NCI-H146 treated with DMSO at 0.1 percent for 48 hours (cell line): ENCODE measurements around the gene POPDC2.

Experiments
- DNase-seq: peaks from one replicate; lab custom pipeline; 2025; ENCODE audit not compliant: unreplicated experiment; lab: John Stamatoyannopoulos, UW

POPDC2 gene

DNA sequence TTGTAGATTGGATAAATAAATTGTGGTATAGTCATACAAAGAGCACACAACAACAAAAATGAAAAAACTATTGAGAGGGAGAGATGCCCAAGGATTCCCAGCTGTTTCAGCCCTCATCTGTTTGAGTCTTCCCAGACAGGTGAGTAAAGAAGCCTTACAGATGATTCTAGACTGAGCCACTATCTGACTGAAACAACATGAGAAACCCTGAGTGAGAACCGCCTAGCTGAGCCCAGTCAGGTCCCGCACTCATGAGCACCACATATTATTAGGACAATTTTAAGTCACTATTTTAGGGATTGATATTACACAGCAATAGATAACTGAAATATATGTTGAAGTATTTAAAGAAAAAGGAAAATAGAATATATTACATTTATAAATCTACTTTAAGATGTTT, 19.0 kb downstream of the POPDC2 start:
- no peak for DNase-seq

DNA sequence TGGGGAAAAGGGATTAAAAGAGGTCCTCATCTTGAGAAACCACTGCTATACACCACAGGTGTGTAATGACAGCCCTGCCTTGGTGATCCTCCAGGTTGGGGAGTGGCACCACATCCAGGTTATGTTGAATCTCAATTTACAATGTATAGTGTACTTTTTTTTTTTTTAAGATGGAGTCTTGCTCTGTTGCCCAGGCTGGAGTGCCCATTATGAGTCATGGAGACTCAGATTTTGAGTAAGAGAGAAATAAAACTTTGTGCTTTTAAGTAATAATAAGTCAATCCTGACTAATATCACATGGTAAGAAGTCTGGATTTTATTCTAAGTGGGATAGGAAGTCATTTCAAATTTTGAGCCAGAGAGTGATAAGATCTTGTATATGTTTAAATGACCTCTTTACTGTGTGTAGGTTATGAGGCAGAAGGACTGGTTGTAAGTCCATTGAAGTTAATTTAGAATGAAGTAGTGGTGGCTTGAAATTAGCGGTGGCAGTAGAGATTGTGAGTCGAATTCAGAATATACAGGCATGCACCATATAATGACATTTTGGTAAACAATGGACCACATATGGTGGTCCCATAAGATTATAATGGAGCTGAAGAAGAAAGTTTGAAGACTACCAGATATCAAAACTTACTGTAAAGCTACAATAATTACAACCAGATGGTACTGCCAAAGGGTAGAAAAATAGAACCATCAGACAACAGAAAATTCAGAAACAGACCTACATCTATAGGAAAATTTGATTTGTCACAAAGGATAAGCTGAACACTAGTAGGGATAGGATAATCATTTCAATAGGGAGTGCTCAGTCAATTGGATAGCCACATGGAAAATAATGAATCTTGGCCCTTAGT, 20.7 kb downstream of the POPDC2 start:
- DNase-seq: no peak

DNA sequence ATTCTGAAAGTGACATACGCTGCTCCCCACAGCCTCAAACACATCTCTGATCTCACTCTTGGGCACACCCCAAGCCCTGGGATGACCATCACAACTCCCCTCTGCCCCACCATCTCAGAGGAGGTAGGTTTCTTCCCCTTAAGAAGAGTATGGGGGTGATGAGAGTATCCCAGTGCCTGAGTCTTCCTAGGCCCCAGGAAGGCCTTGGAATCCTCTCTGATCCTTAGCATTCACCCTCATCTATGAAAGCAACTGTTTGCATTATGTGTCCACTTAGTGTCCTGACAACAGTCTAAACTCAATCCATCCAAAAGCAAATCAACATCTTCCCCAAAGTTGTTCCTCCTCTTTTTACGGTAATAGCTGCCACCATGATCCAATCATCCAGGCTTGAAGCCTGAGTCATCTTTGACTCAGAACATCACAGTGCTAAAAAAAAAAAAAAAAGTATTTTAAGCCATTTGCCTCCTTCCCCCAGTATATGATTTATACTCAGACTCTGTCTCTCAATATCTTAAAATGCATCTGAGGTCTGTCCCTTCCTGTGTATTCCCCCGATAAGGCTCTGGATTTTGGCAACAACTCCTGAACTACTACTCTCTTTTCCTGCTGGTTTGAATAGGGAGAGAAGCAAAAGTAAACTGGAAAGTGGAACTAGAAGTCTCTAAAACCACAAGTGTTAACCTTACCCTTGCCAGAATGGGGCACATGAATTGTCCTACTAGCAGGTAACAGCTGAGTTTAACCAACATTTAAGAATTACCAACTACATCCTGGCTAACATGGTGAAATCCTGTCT, 22.5 kb downstream of the POPDC2 start:
- no peak for DNase-seq

DNA sequence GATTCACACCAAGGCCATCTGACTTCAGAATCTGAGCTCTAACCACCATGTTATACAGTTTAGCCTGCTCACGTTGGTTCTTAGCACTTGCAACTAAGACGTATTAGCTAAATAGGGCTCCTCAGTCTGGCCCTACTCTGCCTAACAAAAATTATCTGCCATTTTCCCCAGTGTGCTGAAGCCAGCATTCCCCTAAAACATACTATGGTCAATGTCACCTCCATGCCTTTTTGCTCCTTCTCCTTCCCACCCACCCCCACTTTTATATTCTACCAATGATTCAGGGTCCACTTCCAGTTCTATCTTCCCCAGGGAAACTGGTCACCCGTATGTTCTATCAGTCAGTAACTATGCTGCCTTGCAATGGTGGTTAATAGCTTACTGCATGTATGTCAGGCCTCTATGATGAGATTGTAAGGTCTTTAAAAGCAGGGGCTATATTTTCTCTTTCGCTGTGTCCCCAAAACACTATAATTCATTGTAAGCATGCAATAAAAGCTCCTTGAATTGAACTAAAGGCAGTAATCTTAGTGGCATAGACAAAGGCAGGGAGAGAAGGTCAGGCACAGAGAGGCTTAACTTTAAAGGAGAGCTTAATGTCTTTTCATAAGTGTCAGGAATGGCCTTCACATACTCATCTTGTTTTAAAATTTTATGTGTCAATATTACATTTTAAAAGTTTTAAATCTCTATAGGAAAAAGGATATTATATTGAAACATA, 23.3 kb downstream of the POPDC2 start:
- no peak for DNase-seq

DNA sequence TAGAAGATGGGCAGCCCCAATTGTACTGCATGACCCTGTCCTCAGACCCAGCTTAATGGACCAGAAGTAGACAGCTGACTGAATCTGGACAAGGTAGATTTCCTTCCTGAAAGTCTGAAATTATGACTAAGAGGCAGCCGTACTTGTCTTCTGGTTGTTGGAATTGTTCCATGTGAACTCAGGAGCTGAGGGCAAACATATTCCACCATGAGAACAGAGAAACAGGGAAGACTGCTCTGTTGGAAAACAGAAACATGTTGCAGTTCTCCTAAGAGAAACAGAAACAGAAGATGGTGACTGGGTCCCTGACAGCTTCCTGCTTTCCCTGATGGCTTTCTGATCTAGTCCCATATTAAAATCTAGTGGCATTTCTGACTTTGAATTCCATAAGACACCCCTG, 24.1 kb downstream of the POPDC2 start:
- no peak for DNase-seq

DNA sequence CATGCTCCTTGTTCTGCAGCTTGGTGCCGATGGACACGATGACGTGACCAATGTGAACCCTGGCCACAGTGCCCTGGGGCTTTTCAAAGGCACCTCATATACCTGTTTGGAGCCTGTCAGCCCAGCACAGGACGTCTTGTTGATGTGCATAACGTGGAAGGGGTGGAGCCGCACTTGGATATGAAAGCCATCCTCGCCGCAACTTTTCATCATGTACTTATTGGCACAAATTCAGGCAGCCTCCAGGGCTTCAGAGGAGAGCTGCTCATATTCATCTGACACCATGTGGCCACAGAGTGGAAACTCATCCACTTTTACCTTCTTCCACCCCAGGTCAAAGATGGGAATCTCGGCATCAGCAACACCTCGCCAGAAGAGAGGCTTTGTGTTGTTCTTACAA, 24.7 kb downstream of the POPDC2 start:
- no peak for DNase-seq

DNA sequence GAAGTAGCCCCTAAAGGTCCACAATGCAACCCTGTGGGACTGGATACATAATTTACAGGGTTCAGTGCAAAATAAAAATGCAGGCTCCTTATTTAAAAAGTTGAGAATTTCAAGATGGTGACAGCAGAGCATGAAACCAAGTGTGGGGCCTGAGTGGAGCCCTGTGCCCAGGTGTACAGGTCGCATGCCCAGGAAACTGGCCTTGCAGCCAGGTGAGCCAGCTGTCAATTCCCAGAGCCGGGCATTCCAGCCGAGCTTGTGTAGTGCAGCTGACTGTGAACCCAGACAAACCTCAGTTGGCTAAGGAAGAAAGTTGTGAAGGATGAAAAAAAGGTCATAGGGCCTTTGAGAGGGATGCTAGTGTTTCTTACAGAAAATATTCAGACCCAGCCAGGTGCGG, 27.6 kb downstream of the POPDC2 start:
- DNase-seq: no peak

DNA sequence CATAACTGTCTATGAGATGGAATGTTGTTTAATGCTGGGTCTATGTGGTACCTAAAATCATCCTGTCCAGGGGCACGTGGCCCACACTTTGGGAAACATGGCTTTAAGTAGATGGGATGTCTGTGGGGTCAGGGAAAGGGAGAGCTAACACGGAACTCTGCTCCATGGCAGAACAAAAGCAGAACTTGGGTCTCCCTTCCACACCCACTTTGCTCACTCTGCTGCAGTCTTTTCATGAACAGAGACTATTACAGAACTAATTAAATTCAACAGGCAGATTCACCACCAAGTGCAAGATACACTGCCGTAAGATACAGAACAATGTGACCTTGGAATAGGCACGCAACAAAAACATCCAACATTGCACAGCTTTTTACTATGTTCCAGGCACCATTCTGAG, 28.2 kb downstream of the POPDC2 start:
- DNase-seq: no peak

DNA sequence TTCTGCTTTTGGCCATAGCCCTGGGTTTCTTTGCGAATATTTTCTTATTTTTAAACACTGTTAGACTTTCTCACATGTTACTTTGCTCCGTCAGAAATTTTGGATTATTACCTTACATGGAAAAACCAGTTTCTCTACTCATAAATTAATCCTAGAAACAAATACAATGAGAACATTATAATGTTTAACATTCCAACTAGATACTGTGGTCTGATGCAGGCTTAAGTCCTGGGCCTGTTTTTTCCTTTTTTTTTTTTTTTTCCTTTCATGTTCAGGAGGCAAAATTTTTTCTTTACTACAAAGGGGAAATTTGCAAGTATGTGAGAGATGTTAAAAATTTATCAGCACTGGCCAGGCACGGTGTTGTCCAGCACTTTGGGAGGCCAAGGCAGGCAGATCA, 28.9 kb downstream of the POPDC2 start:
- no peak for DNase-seq

DNA sequence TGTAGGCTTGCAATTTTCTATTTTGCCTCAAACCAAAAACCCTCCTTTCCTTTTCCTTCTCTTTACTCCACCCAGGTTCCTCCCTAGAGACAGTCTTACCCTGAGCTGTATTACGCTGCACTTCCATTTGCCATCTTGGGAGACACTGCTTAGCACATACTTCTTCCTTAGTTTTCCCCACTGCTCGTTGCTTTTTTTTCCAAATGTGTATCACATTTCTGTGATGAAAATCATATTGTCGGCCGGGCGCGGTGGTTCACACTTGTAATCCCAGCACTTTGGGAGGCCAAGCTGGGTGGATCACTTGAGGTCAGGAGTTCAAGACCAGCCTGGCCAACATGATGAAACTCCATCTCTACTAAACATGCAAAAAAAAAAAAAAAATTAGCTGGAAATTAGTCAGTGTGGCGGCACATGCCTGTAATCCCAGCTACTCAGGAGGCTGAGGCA, 29.5 kb downstream of the POPDC2 start:
- no peak for DNase-seq

DNA sequence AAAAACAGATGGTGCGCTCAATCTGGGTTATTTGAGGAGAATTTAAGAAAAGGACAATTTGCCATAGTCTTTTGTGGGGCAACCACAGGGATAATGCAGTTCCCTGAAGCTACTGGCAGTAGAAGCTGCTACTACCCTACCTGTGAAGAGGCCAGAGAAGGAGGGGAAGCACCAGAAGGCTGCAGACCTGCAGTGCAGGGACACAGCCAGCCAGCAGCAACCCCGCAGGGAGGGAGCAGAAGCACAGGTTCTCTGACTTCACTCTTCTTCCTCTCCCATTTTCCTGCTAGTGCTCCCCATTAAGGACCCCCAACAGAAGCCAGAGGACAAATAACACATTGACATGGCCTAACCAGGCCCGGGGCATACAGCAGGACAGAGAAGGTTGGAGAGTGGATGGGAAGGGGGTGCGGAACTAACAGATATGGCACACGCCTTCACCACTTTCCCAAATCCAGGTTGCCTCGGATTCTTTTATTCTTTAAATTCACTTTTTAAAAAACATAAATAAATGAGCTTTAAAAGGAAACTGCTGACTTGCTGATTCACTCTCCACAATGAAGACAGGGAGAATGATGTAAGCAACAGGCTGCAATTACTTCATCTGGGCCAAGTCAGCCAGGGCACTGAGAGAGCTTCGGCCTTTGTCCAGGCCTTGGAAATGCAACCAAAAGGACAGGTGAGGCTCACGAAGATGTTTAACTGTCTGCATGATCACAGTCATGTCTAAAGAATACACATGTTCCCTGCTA, 30.1 kb downstream of the POPDC2 start:
- no peak for DNase-seq

DNA sequence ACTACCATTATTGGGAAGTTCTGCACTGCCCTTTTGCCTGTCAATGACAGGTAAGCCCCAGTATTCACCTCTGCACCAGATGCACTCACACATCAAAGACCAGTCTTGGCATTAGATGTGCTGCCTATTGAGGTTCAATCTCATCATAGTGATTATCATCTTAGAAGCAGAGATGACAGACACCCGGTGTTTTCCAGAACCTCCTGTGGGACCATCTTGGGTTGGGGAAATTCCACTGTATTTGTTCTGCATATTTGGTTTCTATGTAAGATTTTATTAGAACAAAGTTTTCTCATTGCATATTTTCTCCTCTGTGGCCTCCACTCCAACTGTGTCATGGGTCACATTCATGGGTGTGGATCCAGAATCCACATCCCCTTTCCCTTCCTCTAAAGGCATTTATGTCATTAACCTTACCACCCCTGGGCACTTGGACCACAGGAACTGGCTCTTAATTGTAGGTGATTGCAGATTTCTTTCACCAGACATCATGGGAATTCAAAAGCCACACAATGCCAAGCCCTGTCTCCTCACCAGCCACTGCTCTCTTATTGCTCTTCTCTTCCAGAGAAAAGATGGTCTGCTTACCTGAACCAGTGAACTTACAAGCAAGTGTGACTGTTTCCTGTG, 31.5 kb downstream of the POPDC2 start:
- no peak for DNase-seq

DNA sequence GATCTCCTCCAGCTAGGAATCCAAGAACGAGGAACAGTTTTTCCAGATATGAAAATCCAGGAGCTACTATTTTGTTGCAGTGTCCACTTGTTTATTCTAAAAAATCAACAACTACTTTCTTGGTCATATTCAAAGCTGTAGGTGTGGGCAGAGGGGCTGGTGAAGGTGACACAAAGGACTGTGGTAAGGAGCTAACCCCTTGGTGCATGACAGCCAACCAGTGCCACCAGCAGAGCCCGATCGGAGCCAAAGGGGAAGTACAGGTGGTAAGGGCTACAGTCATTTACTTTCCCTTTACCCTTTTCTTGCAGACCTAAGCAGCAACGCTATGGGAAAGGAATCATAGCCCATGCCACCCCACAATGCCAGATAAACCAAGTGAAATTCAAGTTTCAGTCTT, 32.0 kb downstream of the POPDC2 start:
- DNase-seq: no peak

DNA sequence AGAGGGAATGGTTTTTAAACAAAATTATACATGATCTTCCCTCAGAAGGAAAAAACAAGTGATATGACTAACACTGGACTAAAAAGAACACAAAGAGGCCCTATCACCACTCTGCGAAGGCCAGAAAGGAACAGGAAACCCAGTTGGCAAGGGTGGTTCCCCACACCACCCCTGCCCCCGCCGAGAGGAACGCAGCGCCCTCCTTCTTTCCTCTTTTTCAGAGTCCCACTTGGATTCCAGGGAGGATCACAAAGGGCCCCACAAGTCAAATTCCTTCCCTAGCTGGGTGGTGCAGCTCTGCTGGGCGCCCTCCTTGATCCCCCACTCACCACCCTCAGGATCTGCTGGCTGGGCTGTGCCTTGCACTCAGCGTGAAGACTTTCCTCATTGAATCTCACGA, 32.9 kb downstream of the POPDC2 start:
- DNase-seq: no peak

DNA sequence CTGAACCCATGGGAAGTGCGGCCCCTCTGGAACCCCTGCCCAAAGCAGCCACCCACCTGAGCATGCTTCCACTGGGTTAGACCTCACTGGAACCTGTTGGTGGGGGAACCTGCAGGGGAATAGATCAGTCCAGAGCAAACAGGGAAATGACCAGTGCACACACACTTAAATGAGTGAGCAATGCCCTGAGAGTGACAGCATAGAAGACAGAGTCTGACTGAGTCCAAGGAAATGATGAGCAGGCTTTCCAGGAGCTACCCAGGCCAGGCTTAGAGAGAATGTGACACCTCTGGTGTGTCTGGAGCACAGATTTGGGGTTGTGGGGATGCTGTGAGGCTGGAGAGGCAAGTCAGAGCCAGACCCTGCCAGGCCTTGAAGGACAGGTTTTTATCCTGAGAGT, 34.2 kb downstream of the POPDC2 start:
- no peak for DNase-seq

DNA sequence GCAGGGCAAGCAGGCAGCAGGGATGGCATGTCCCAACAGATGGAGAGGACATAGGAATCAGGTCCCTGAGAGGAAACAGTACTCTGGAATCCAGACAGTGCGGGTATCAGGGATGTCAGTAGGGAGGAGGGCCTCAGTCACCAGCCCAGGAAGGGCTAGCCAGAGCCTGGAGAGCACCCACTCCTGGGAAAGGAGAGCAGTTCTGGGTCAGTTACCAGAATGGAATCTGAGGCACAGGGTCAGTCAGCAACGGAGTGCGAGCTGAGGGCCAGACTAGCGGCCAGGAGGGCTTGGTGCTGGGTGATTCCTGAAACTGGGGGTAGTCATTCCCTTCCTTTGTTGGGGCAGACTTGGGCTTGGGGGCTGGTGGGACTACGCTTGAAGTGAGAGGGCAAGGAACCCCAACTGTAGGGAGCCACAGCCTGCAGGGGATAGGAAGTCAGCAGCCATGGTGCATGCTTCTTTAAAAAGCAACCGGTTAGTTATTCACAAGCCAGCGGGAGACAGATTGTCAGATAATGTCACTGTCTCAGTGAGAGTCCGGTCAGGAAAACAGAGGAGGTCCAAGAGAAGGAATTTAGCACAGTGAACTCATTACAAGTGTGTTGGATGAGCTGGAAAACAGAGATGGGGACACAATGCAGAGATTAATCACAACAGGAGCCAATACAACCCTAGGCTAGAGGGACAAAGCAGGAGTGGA, 34.8 kb downstream of the POPDC2 start:
- no peak for DNase-seq

DNA sequence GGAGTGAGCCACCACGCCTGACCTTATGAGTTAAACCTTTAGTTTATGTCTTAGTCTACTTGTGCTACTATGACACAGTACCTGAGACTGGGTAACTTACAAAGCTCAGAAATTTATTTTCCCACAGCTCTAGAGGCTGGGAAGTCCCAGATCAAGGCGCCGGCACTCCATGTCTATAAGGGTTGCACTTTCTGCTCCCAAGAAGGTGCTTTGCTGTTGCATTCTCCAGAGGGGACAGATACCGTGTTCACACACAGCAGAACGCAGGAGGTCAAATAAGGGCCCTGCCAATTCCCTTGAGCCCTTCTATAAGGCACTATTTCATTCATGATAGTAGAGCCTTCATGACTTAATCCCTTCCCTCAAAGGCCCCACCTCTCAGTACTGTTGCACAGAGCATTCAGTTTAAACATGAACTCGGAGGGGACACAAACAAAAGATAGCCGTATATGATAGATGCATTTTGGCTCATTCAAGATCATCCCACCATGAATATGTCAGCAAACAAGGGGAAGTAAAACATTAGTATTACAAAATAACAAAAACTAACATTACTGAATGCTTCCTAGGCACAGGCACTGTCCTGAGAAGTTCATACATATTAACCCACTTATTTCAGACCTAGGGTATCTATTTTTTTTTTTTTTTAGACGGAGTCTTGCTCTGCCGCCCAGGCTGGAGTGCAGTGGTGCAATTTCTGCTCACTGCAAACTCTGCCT, 36.2 kb downstream of the POPDC2 start:
- no peak for DNase-seq

DNA sequence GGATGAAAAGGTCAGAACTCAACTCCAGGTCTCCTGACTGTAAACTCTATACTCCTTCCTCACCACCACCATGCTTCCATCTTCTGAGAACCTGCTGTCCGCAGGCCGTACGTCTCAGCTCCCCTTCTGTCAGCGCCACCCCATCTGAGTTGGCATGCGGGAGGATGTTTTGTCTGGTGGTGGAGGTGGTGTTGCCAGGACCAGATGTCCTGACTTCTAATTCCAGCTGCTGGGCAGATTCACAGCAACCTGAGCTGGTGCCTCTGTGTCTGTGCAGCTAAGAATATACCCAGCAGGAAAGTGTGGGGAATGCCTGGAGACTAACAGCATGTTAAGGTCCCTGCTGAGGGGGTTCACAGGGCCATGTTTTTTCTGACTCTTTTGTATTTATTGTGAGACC, 39.5 kb downstream of the POPDC2 start:
- no peak for DNase-seq

DNA sequence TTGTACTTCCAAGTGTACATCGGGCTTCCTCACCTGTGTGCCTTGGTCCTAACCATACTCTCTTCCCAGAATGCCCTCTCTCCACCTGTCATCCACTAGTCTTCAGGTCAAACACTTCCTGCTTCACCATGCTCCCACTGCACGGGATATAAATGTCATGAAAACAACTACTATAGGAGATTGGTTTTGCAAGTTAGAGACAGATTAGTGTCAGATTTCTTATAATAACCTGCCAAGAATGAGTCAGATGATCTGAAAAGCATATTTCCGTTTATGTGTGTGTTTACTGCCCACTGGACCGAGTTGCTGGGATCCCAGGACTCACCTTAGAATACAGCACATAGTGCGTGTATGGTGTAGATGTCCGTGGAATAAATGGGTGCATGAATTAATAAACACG, 41.3 kb downstream of the POPDC2 start:
- DNase-seq: no peak
